HG03558 (cell line): ENCODE measurements around the gene OR4Q2.
"Not testable (repeated sequence)": the region's sequence is repeated elsewhere in the genome, so short reads cannot be mapped to it uniquely, and the experiment has no call there.

Source experiments
- ATAC-seq: cut with Tn5 transposase; IDR thresholded peaks from one replicate; pipeline ENCODE4 v1.9.1; 2021; ENCODE audit warnings: moderate number of reproducible peaks; ENCODE audit not compliant: unreplicated experiment; ENCODE audit errors: extremely low read depth

Gene OR4Q2

GRCh38 chr14:20001863-20002262 is at the start of gene OR4Q2:
TSS of gene OR4Q2 (plus strand) at chr14:20002163.
- ATAC-seq = no peak

- not testable (repeated sequence) for ATAC-seq
Measured at GRCh38 chr14:19969735-19970134, 32.2 kb upstream of the OR4Q2 start.

- ATAC-seq = no peak
Measured at GRCh38 chr14:19974844-19975243, 27.1 kb upstream of the OR4Q2 start.

- ATAC-seq = no peak
Measured at GRCh38 chr14:19975291-19975690, 26.7 kb upstream of the OR4Q2 start, which contains the start of gene OR4K15. TSS of gene OR4K15 (plus strand) at chr14:19975591. CDS start at chr14:19975591, 0 bp downstream.

GRCh38 chr14:19993438-19993837 is 8.5 kb upstream of the OR4Q2 start:
- ATAC-seq = no peak

- no peak for ATAC-seq
Measured at GRCh38 chr14:20002319-20002718, 356 bp downstream of the OR4Q2 start.

GRCh38 chr14:20008156-20008555 is 6.2 kb downstream of the OR4Q2 start:
- no peak for ATAC-seq

GRCh38 chr14:20019257-20019865 is 17.4 kb downstream of the OR4Q2 start, which contains the start of gene OR4K14:
TSS of gene OR4K14 (minus strand) at chr14:20019307. CDS start at chr14:20015193, 4,114 bp downstream.
- no peak for ATAC-seq

GRCh38 chr14:20031058-20031457 is 29.1 kb downstream of the OR4Q2 start:
- ATAC-seq = no peak

GRCh38 chr14:20035449-20035848 is 33.5 kb downstream of the OR4Q2 start:
- no peak for ATAC-seq

GRCh38 chr14:20035938-20036337 is 34.0 kb downstream of the OR4Q2 start, which contains the start of gene OR4K13:
TSS of gene OR4K13 (minus strand) at chr14:20036038. CDS start at chr14:20034758, 1,280 bp downstream.
- no peak for ATAC-seq

GRCh38 chr14:20044243-20044642 is 42.3 kb downstream of the OR4Q2 start:
- no peak for ATAC-seq

GRCh38 chr14:20048202-20048601 is 46.2 kb downstream of the OR4Q2 start:
- no peak for ATAC-seq
